Panc1 (cell line): ENCODE data around the gene CIAO2B.

Experiments used
- POLR2AphosphoS5 ChIP-seq: IDR thresholded peaks from 2 replicates; pipeline ENCODE4 v1.6.1; 2012; ENCODE audit warnings: mild to moderate bottlenecking, low read depth, low read length, moderate library complexity
- TF ChIP-seq, protein P1 (sequence below): fragments of 450-650 bp; IDR thresholded peaks from 2 replicates; pipeline ENCODE4 v1.5.1; 2017; ENCODE audit warnings: mild to moderate bottlenecking

DNA sequence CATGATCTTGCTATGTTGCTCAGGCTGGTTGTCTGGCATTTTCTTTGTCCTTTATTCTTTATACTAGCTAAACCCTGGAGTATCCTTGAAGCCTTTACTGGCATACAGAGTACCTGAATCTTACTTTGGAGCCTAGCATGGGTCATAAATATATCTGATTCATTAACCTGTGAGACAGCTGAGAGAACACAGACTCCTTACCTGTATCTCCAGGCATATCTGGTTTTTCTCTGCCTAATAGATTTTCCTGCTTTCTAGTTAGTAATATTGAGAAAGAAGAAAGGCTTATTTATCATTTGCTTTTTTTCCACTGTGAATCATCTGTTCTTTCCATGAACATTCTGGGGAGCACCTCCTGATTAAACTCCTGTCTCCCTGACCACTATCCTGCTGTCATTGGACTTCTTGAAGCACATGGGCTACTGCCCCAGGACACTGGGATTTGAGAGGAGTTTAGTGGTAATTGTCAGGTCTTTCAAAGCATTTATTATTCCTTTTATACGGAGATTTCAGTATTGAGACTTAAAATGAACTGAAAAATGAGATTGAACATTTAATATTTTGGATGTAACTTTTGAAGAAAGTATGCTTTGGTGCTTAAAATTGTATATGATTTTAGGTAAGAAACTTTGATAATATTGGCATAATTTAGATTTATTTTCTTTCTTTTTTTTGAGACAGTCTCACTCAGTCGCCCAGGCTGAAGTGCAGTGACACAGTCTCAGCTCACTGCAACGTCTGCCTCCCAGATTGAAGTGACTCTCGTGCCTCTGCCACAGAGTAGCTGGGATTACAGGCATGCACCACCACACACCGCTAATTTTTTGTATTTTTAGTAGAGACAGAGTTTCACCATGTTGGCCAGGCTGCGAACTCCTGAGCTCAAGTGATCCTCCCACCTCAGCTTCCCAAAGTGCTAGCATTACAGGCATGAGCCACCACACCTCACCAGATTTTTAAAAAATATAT lies 45.3 kb downstream of the CIAO2B start:
- TF ChIP-seq, protein P1, sequence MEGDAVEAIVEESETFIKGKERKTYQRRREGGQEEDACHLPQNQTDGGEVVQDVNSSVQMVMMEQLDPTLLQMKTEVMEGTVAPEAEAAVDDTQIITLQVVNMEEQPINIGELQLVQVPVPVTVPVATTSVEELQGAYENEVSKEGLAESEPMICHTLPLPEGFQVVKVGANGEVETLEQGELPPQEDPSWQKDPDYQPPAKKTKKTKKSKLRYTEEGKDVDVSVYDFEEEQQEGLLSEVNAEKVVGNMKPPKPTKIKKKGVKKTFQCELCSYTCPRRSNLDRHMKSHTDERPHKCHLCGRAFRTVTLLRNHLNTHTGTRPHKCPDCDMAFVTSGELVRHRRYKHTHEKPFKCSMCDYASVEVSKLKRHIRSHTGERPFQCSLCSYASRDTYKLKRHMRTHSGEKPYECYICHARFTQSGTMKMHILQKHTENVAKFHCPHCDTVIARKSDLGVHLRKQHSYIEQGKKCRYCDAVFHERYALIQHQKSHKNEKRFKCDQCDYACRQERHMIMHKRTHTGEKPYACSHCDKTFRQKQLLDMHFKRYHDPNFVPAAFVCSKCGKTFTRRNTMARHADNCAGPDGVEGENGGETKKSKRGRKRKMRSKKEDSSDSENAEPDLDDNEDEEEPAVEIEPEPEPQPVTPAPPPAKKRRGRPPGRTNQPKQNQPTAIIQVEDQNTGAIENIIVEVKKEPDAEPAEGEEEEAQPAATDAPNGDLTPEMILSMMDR, result no peak
- TF ChIP-seq POLR2AphosphoS5, result no peak
